ENCODE data around the gene FSTL5.

DNA sequence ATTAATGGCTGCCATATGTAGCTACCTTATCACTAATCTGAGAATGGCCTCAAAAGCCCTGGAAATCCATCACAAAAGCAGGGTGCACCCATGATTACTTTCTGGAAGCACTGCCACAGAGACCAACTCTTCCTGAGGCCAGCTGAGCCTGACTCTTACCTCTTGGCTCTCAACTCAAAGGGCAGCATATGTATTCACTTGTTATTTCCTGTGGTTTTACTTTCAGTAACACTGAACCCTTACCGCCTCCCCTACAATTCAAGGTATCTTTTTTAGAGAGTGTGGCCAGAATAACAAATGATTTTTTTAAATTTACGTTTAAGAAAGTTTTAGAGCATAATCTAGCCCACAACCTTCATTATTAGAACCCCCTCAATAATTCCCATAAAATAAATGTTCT is 434.9 kb downstream of the FSTL5 start:
- TF ChIP-seq, protein P1, sequence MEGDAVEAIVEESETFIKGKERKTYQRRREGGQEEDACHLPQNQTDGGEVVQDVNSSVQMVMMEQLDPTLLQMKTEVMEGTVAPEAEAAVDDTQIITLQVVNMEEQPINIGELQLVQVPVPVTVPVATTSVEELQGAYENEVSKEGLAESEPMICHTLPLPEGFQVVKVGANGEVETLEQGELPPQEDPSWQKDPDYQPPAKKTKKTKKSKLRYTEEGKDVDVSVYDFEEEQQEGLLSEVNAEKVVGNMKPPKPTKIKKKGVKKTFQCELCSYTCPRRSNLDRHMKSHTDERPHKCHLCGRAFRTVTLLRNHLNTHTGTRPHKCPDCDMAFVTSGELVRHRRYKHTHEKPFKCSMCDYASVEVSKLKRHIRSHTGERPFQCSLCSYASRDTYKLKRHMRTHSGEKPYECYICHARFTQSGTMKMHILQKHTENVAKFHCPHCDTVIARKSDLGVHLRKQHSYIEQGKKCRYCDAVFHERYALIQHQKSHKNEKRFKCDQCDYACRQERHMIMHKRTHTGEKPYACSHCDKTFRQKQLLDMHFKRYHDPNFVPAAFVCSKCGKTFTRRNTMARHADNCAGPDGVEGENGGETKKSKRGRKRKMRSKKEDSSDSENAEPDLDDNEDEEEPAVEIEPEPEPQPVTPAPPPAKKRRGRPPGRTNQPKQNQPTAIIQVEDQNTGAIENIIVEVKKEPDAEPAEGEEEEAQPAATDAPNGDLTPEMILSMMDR (IDR thresholded peaks at IDR 0.05; ENCODE audit: insufficient read depth, low read length, poor library complexity, severe bottlenecking): no peak
- TF ChIP-seq EZH2phosphoT487 (conservative IDR thresholded peaks at IDR 0.05; ENCODE audit: low read length): no peak

Data from SU-DHL-6 (cell line).